SK-N-SH (cell line): Measurements from ENCODE around the gene SPNS1. TPM values are rescaled to one million over a fixed set of nuclear protein-coding genes. Genes with fewer than 3 reads are reported as not detected.
"Not testable (repeated sequence)": the region's sequence is repeated elsewhere in the genome, so short reads cannot be mapped to it uniquely, and the experiment has no call there.

Experiments used
- CTCF ChIA-PET: fragments of 300-600, 350-600 bp; formaldehyde crosslinking; extraction: SDS; loops from one replicate; lab custom pipeline; 2021; lab: Yijun Ruan, JAX
- POLR2A ChIA-PET: fragments of 350-600 bp; sonication (Branson Sonifier 250); formaldehyde crosslinking; extraction: SDS; loops from one replicate; lab custom pipeline; 2020; ENCODE audit warnings: antibody characterized with exemption, inconsistent platforms; lab: Yijun Ruan, JAX
- DNase-seq: peaks from one replicate; pipeline ENCODE4 v3.0.0; 2012
- H2AFZ ChIP-seq: fragments of 200-600 bp; sonication (generic); 2 replicates; pipeline ENCODE4 v1.8.1; 2016; ENCODE audit warnings: antibody characterized with exemption, mild to moderate bottlenecking, low read depth
- H3F3A ChIP-seq: fragments of 200-600 bp; sonication (generic); replicated peaks from 2 replicates; pipeline ENCODE3; 2016; ENCODE audit warnings: antibody characterized with exemption, mild to moderate bottlenecking; ENCODE audit not compliant: insufficient read depth
- H3K27ac ChIP-seq, 2 experiments: fragments of 200-500 bp in 1 of 2; fragments of 200-600 bp in 1 of 2; sonication (Bioruptor generic) in 1 of 2; sonication (generic), shearing (Covaris generic) in 1 of 2; 2 replicates each; pipeline versions ENCODE4 v1.5.1 to v1.6.1; 2014 to 2016; ENCODE audit warnings: low read depth in 2 of 2, inconsistent platforms in 1 of 2, low read length in 1 of 2, mild to moderate bottlenecking in 1 of 2, mixed read lengths in 1 of 2
- H3K27me3 ChIP-seq: fragments of 200-600 bp; sonication (generic), shearing (Covaris generic); 2 replicates; pipeline ENCODE4 v1.6.1; 2016; ENCODE audit warnings: mixed run types; ENCODE audit not compliant: insufficient read depth
- H3K36me3 ChIP-seq, 2 experiments: fragments of 200-500 bp in 1 of 2; fragments of 200-600 bp in 1 of 2; sonication (Bioruptor generic) in 1 of 2; sonication (generic) in 1 of 2; replicated peaks in 1 of 2; 2 replicates each; pipeline versions ENCODE3 to v1.5.1; 2014 to 2016; ENCODE audit warnings: low read length in 1 of 2, mild to moderate bottlenecking in 1 of 2; ENCODE audit not compliant: insufficient read depth in 2 of 2, control insufficient read depth in 1 of 2
- H3K4me1 ChIP-seq, 2 experiments: fragments of 200-500 bp in 1 of 2; fragments of 200-600 bp in 1 of 2; sonication (Bioruptor generic) in 1 of 2; sonication (generic), shearing (Covaris generic) in 1 of 2; 2 replicates each; pipeline versions ENCODE4 v1.5.1 to v1.6.1; 2014 to 2016; ENCODE audit warnings: low read depth in 1 of 2, low read length in 1 of 2, mixed run types in 1 of 2; ENCODE audit not compliant: insufficient read depth in 2 of 2, control insufficient read depth in 1 of 2
- H3K4me2 ChIP-seq: fragments of 200-600 bp; sonication (generic), shearing (Covaris generic); 2 replicates; pipeline ENCODE4 v1.6.1; 2017; ENCODE audit warnings: mixed run types
- H3K4me3 ChIP-seq, 2 experiments: fragments of 200-500 bp in 1 of 2; fragments of 200-600 bp in 1 of 2; sonication (Bioruptor generic) in 1 of 2; sonication (generic), shearing (Covaris generic) in 1 of 2; 2 replicates each; pipeline versions ENCODE4 v1.5.1 to v1.8.1; 2014 to 2016; ENCODE audit warnings: low read depth in 2 of 2, inconsistent platforms in 1 of 2, low read length in 1 of 2, mild to moderate bottlenecking in 1 of 2, mixed read lengths in 1 of 2, moderate library complexity in 1 of 2
- H3K79me2 ChIP-seq: fragments of 200-600 bp; sonication (generic); 2 replicates; pipeline ENCODE4 v1.8.1; 2017; ENCODE audit warnings: mild to moderate bottlenecking; ENCODE audit not compliant: insufficient read depth
- H3K9ac ChIP-seq: fragments of 200-600 bp; sonication (generic); 2 replicates; pipeline ENCODE4 v1.6.1; 2017; ENCODE audit warnings: mixed run types
- H3K9me2 ChIP-seq: fragments of 200-600 bp; sonication (generic); 2 replicates; pipeline ENCODE4 v1.6.1; 2017; ENCODE audit warnings: mixed run types
- H3K9me3 ChIP-seq: fragments of 200-600 bp; sonication (generic); 2 replicates; pipeline ENCODE4 v1.6.1; 2017; ENCODE audit warnings: mixed run types, mild to moderate bottlenecking, moderate library complexity
- H4K20me1 ChIP-seq: fragments of 200-600 bp; sonication (generic); 2 replicates; pipeline ENCODE4 v1.6.1; 2017; ENCODE audit warnings: mild to moderate bottlenecking, mixed run types; ENCODE audit not compliant: insufficient read depth
- EP300 ChIP-seq, 2 experiments: IDR thresholded peaks; 2 replicates each; pipeline versions ENCODE4 v1.4.0 to v1.6.1; 2012; ENCODE audit warnings: borderline replicate concordance in 1 of 2, low read depth in 1 of 2, low read length in 1 of 2
- GABPA ChIP-seq: IDR thresholded peaks from 2 replicates; pipeline ENCODE4 v1.4.0; 2012; ENCODE audit warnings: low read depth, mild to moderate bottlenecking
- JUND ChIP-seq: IDR thresholded peaks from 2 replicates; pipeline ENCODE4 v1.4.0; 2012
- MEF2A ChIP-seq: IDR thresholded peaks from 2 replicates; pipeline ENCODE4 v1.4.0; 2012; ENCODE audit warnings: low read depth, borderline replicate concordance
- MXI1 ChIP-seq: IDR thresholded peaks from 2 replicates; pipeline ENCODE4 v1.6.1; 2012; ENCODE audit warnings: mild to moderate bottlenecking, low read depth, low read length, improper control_type of control experiment
- RCOR1 ChIP-seq: fragments of 150-350 bp; IDR thresholded peaks from 2 replicates; pipeline ENCODE4 v1.6.1; 2017; ENCODE audit warnings: antibody characterized with exemption, low read length
- SIN3A ChIP-seq: IDR thresholded peaks from 2 replicates; pipeline ENCODE4 v1.6.1; 2012; ENCODE audit warnings: low read depth, mild to moderate bottlenecking, low read length, moderate library complexity, borderline replicate concordance
- SMC3 ChIP-seq: IDR thresholded peaks from 2 replicates; pipeline ENCODE4 v1.6.1; 2012; ENCODE audit warnings: low read depth, low read length, improper control_type of control experiment
- TAF1 ChIP-seq: IDR thresholded peaks from 2 replicates; pipeline ENCODE4 v1.6.1; 2012; ENCODE audit warnings: low read depth, mild to moderate bottlenecking, low read length, moderate library complexity, borderline replicate concordance
- WGBS: methylation state at CpG from one replicate; pipeline ENCODE4 v1.1.6; 2017; ENCODE audit warnings: low lambda C conversion rate; 5-methylcytosine and 5-hydroxymethylcytosine counted together
- polyA plus RNA-seq, 3 experiments: library from polyadenylated mRNA; depleted of rRNA; stranded (reverse); fragments of >200 nt; gene quantifications; 2 replicates each; pipeline ENCODE4 v1.2.3, GENCODE V29; 2012
- TF ChIP-seq, protein P1 (sequence below): fragments of 200-600 bp; sonication (generic); IDR thresholded peaks from 2 replicates; pipeline ENCODE4 v1.6.1; 2017; ENCODE audit warnings: antibody characterized with exemption, mild to moderate bottlenecking, moderate library complexity
- TF ChIP-seq, protein P2 (sequence below): fragments of 150-350 bp; IDR thresholded peaks from 2 replicates; pipeline ENCODE4 v1.6.1; 2017; ENCODE audit warnings: antibody characterized with exemption, low read length, low read depth, borderline replicate concordance
- TF ChIP-seq, protein P3 (sequence below): IDR thresholded peaks from 2 replicates; pipeline ENCODE4 v1.4.0; 2012; ENCODE audit warnings: low read depth, borderline replicate concordance

SPNS1 gene
- polyA plus RNA-seq, 1 of the 3 experiments (the other 2 are of a cell fraction) = 41.1 TPM

DNA sequence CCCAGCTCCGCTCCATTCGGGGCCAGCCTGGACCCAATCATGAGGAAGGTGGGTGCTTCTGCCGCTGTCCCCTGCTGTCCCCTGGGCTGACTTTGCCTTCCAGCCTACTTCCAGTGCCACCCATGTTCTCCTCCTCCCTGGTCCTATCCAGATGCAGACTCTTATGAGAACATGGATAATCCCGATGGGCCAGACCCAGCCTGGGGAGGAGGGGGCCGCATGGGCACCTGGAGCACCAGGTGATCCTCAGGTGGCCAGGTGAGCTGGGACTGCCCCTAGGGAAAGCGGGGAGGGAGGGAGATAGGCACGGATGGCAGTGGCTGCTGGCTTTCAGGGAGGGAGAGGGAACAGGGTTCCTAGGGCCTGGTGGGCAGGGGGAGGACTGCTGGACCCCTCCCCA is 35.9 kb upstream of the SPNS1 start (continued):
- TF ChIP-seq TAF1 (no peak), EP300 (IDR thresholded peaks at IDR 0.05; ENCODE audit: borderline replicate concordance in 1 of 2, low read depth in 1 of 2, low read length in 1 of 2) (no peak), JUND (no peak), GABPA (no peak), MEF2A (no peak)
- TF ChIP-seq, protein P1, sequence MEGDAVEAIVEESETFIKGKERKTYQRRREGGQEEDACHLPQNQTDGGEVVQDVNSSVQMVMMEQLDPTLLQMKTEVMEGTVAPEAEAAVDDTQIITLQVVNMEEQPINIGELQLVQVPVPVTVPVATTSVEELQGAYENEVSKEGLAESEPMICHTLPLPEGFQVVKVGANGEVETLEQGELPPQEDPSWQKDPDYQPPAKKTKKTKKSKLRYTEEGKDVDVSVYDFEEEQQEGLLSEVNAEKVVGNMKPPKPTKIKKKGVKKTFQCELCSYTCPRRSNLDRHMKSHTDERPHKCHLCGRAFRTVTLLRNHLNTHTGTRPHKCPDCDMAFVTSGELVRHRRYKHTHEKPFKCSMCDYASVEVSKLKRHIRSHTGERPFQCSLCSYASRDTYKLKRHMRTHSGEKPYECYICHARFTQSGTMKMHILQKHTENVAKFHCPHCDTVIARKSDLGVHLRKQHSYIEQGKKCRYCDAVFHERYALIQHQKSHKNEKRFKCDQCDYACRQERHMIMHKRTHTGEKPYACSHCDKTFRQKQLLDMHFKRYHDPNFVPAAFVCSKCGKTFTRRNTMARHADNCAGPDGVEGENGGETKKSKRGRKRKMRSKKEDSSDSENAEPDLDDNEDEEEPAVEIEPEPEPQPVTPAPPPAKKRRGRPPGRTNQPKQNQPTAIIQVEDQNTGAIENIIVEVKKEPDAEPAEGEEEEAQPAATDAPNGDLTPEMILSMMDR = no peak

DNA sequence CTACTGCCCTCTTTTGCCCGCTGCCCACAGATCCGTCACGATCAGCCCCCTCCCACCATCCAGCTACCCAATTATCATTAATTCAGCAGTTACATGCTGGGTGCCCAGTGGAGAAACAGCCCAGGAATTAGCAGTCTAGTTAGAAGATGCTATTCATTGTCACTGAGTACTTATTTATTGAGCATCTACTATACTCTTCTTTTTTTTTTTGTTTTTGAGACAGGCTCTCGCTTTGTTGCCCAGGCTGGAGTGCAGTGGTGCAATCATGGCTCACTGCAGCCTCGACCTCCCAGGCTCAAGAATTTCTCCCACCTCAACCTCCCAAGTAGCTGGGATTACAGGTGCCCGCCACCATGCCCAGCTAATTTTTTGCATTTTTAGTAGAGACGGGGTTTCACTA is 34.8 kb upstream of the SPNS1 start:
- DNase-seq, H2AFZ ChIP-seq, H3K4me2 ChIP-seq, H3K9me3 ChIP-seq, H3K27ac ChIP-seq, H3K27me3 ChIP-seq, H3K4me3 ChIP-seq, H3F3A ChIP-seq, H3K36me3 ChIP-seq, H3K9me2 ChIP-seq, H4K20me1 ChIP-seq, H3K9ac ChIP-seq, H3K4me1 ChIP-seq, H3K79me2 ChIP-seq: not testable (repeated sequence)
- WGBS = 84% methylated on average over 7 of the region's 7 CpGs
- CTCF ChIA-PET = interaction anchor here (0.7 kb wide), 1 partner anchor 22 kb away, joined by 3 read pairs; no protein-coding TSS in a partner anchor
- POLR2A ChIA-PET = interaction anchor here (1.0 kb wide), 1 partner anchor 35 kb away, joined by 3 read pairs; the partner anchor contains the start of gene SPNS1

DNA sequence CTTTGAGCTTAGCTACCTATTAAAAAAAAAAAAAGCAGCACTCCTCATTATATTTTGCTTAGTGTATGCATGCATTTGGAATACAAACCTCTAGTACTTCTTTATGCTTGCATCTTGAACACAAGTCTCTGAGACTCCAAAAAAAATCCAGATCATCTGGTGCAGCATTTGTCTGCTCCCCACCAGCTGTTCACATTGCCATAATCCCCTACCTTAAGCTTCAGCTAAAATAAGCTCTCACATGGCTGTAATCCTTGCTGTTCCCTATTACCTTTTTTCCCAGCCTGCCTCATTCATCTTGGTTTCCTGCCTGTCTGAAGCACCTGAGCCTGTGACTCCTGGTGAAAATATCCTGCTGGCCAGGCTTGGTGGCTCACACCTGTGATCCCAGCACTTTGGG is 31.3 kb upstream of the SPNS1 start:
- CTCF ChIA-PET = interaction anchor here (1.0 to 2.7 kb wide), 2 partner anchors 11 to 30 kb away, joined by 3 to 14 read pairs; partner anchors contain the start of gene CD19
- TF ChIP-seq MEF2A = no peak
- no peak for TF ChIP-seq TAF1
- TF ChIP-seq SMC3 = no peak
- TF ChIP-seq, protein P2, sequence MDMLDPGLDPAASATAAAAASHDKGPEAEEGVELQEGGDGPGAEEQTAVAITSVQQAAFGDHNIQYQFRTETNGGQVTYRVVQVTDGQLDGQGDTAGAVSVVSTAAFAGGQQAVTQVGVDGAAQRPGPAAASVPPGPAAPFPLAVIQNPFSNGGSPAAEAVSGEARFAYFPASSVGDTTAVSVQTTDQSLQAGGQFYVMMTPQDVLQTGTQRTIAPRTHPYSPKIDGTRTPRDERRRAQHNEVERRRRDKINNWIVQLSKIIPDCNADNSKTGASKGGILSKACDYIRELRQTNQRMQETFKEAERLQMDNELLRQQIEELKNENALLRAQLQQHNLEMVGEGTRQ = no peak
- no peak for TF ChIP-seq GABPA
- TF ChIP-seq, protein P3, sequence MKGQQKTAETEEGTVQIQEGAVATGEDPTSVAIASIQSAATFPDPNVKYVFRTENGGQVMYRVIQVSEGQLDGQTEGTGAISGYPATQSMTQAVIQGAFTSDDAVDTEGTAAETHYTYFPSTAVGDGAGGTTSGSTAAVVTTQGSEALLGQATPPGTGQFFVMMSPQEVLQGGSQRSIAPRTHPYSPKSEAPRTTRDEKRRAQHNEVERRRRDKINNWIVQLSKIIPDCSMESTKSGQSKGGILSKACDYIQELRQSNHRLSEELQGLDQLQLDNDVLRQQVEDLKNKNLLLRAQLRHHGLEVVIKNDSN = no peak
- no peak for TF ChIP-seq RCOR1
- no peak for TF ChIP-seq MXI1
- no peak for TF ChIP-seq SIN3A
- DNase-seq = no peak
- POLR2A ChIA-PET = no interaction called here
- Histone ChIP-seq H3K36me3 (no peaks in the 10 kb centered on the region), H3F3A (no peaks in the 10 kb centered on the region), H3K9ac (no peak overlapping the region), H2AFZ (no peak overlapping the region), H3K9me3 (no peaks in the 10 kb centered on the region), H3K4me3 (no peak overlapping the region), H3K79me2 (no peaks in the 10 kb centered on the region), H3K27ac (no peak overlapping the region), H3K9me2 (no peaks in the 10 kb centered on the region), H4K20me1 (no peaks in the 10 kb centered on the region), H3K27me3 (no peaks in the 10 kb centered on the region), H3K4me2 (no peak overlapping the region), H3K4me1 (peaks cover 3 to 4% of the 10 kb centered on the region in 2 experiments; a peak in 1 of 4 replicates)
